Measurements from ENCODE around the gene TNXB. TPM values are rescaled to one million over a fixed set of nuclear protein-coding genes. Genes with fewer than 3 reads are reported as not detected.
"Not testable (repeated sequence)": the region's sequence is repeated elsewhere in the genome, so short reads cannot be mapped to it uniquely, and the experiment has no call there.

The TNXB gene
- total RNA-seq, 1 experiment from 2014 or later: 10.6 TPM

- H3K4me3 Mint-ChIP-seq (ENCODE audit: low read depth, unreplicated experiment); intact Hi-C loops (cut with micrococcal nuclease; ENCODE audit: unreplicated experiment); CTCF ChIA-PET; H3K4me1 Mint-ChIP-seq (ENCODE audit: low read depth, unreplicated experiment); H3K36me3 Mint-ChIP-seq (ENCODE audit: insufficient read depth, unreplicated experiment); H3K27ac Mint-ChIP-seq (ENCODE audit: unreplicated experiment); H3K9me3 Mint-ChIP-seq (ENCODE audit: low read depth, unreplicated experiment); BruUV-seq (replicated peaks); DNase-seq: not testable (repeated sequence)
- H3K27me3 Mint-ChIP-seq (ENCODE audit: unreplicated experiment): peaks cover 13% of the 10 kb centered on the region
These were observed 68.2 kb downstream of the TNXB start for GRCh38 chr6:32041050-32041321.

GRCh38 chr6:32040299-32041049 is 68.7 kb downstream of the TNXB start:
- DNase-seq; CTCF ChIA-PET; intact Hi-C loops (cut with micrococcal nuclease; ENCODE audit: unreplicated experiment); H3K4me3 Mint-ChIP-seq (ENCODE audit: low read depth, unreplicated experiment); H3K9me3 Mint-ChIP-seq (ENCODE audit: low read depth, unreplicated experiment); H3K4me1 Mint-ChIP-seq (ENCODE audit: low read depth, unreplicated experiment); H3K27ac Mint-ChIP-seq (ENCODE audit: unreplicated experiment); H3K36me3 Mint-ChIP-seq (ENCODE audit: insufficient read depth, unreplicated experiment); BruUV-seq (replicated peaks): not testable (repeated sequence)
- peaks cover 13% of the 10 kb centered on the region for H3K27me3 Mint-ChIP-seq (ENCODE audit: unreplicated experiment)

GRCh38 chr6:32039321-32040274 is 69.5 kb downstream of the TNXB start:
- DNase-seq; H3K36me3 Mint-ChIP-seq (ENCODE audit: insufficient read depth, unreplicated experiment); BruUV-seq (replicated peaks); H3K9me3 Mint-ChIP-seq (ENCODE audit: low read depth, unreplicated experiment); H3K4me3 Mint-ChIP-seq (ENCODE audit: low read depth, unreplicated experiment); CTCF ChIA-PET; H3K27ac Mint-ChIP-seq (ENCODE audit: unreplicated experiment); intact Hi-C loops (cut with micrococcal nuclease; ENCODE audit: unreplicated experiment); H3K4me1 Mint-ChIP-seq (ENCODE audit: low read depth, unreplicated experiment): not testable (repeated sequence)
- H3K27me3 Mint-ChIP-seq (ENCODE audit: unreplicated experiment): peaks cover 13% of the 10 kb centered on the region

GRCh38 chr6:32038878-32039277 is 70.3 kb downstream of the TNXB start:
- intact Hi-C loops (cut with micrococcal nuclease; ENCODE audit: unreplicated experiment); CTCF ChIA-PET; BruUV-seq (replicated peaks); H3K4me3 Mint-ChIP-seq (ENCODE audit: low read depth, unreplicated experiment); H3K9me3 Mint-ChIP-seq (ENCODE audit: low read depth, unreplicated experiment); H3K4me1 Mint-ChIP-seq (ENCODE audit: low read depth, unreplicated experiment); H3K27ac Mint-ChIP-seq (ENCODE audit: unreplicated experiment); H3K36me3 Mint-ChIP-seq (ENCODE audit: insufficient read depth, unreplicated experiment); DNase-seq: not testable (repeated sequence)
- H3K27me3 Mint-ChIP-seq (ENCODE audit: unreplicated experiment): peaks cover 13% of the 10 kb centered on the region

GRCh38 chr6:32037598-32038524 is 71.3 kb downstream of the TNXB start, which contains the start of gene CYP21A2:
Gene CYP21A2 (plus strand): TSS chr6:32038415. CDS start chr6:32038423, 8 bp downstream.
- CTCF ChIA-PET; H3K9me3 Mint-ChIP-seq (ENCODE audit: low read depth, unreplicated experiment); H3K4me3 Mint-ChIP-seq (ENCODE audit: low read depth, unreplicated experiment); H3K36me3 Mint-ChIP-seq (ENCODE audit: insufficient read depth, unreplicated experiment); H3K4me1 Mint-ChIP-seq (ENCODE audit: low read depth, unreplicated experiment); intact Hi-C loops (cut with micrococcal nuclease; ENCODE audit: unreplicated experiment); BruUV-seq (replicated peaks); DNase-seq; H3K27ac Mint-ChIP-seq (ENCODE audit: unreplicated experiment): not testable (repeated sequence)
- peaks cover 13% of the 10 kb centered on the region for H3K27me3 Mint-ChIP-seq (ENCODE audit: unreplicated experiment)

GRCh38 chr6:32037136-32037535 is 72.0 kb downstream of the TNXB start:
- not testable (repeated sequence) for H3K9me3 Mint-ChIP-seq (ENCODE audit: low read depth, unreplicated experiment)

GRCh38 chr6:32035283-32036013 is 73.7 kb downstream of the TNXB start:
- CTCF ChIA-PET; H3K4me1 Mint-ChIP-seq (ENCODE audit: low read depth, unreplicated experiment); BruUV-seq (replicated peaks); intact Hi-C loops (cut with micrococcal nuclease; ENCODE audit: unreplicated experiment); H3K4me3 Mint-ChIP-seq (ENCODE audit: low read depth, unreplicated experiment); H3K36me3 Mint-ChIP-seq (ENCODE audit: insufficient read depth, unreplicated experiment); H3K27ac Mint-ChIP-seq (ENCODE audit: unreplicated experiment); H3K9me3 Mint-ChIP-seq (ENCODE audit: low read depth, unreplicated experiment); DNase-seq: not testable (repeated sequence)
- H3K27me3 Mint-ChIP-seq (ENCODE audit: unreplicated experiment): peaks cover 13% of the 10 kb centered on the region

More at GRCh38 chr6:32037136-32037535, 72.0 kb downstream of the TNXB start:
- DNase-seq; H3K4me3 Mint-ChIP-seq (ENCODE audit: low read depth, unreplicated experiment); H3K4me1 Mint-ChIP-seq (ENCODE audit: low read depth, unreplicated experiment); CTCF ChIA-PET; BruUV-seq (replicated peaks); H3K36me3 Mint-ChIP-seq (ENCODE audit: insufficient read depth, unreplicated experiment); H3K27ac Mint-ChIP-seq (ENCODE audit: unreplicated experiment); intact Hi-C loops (cut with micrococcal nuclease; ENCODE audit: unreplicated experiment): not testable (repeated sequence)
- peaks cover 13% of the 10 kb centered on the region for H3K27me3 Mint-ChIP-seq (ENCODE audit: unreplicated experiment)

- H3K4me3 Mint-ChIP-seq (ENCODE audit: low read depth, unreplicated experiment); H3K27me3 Mint-ChIP-seq (ENCODE audit: unreplicated experiment); DNase-seq; H3K9me3 Mint-ChIP-seq (ENCODE audit: low read depth, unreplicated experiment); intact Hi-C loops (cut with micrococcal nuclease; ENCODE audit: unreplicated experiment); CTCF ChIA-PET; H3K27ac Mint-ChIP-seq (ENCODE audit: unreplicated experiment); H3K4me1 Mint-ChIP-seq (ENCODE audit: low read depth, unreplicated experiment); H3K36me3 Mint-ChIP-seq (ENCODE audit: insufficient read depth, unreplicated experiment); BruUV-seq (replicated peaks): not testable (repeated sequence)
These were observed 79.6 kb downstream of the TNXB start for GRCh38 chr6:32029553-32029952.

GRCh38 chr6:32028631-32029030 is 80.5 kb downstream of the TNXB start:
- H3K36me3 Mint-ChIP-seq (ENCODE audit: insufficient read depth, unreplicated experiment); intact Hi-C loops (cut with micrococcal nuclease; ENCODE audit: unreplicated experiment); H3K27me3 Mint-ChIP-seq (ENCODE audit: unreplicated experiment); BruUV-seq (replicated peaks); H3K4me1 Mint-ChIP-seq (ENCODE audit: low read depth, unreplicated experiment); H3K9me3 Mint-ChIP-seq (ENCODE audit: low read depth, unreplicated experiment); H3K4me3 Mint-ChIP-seq (ENCODE audit: low read depth, unreplicated experiment); H3K27ac Mint-ChIP-seq (ENCODE audit: unreplicated experiment); CTCF ChIA-PET; DNase-seq: not testable (repeated sequence)

Data from Calu3 (cell line).